Measurements from ENCODE around the gene SNHG17. TPM values are rescaled to one million over a fixed set of nuclear protein-coding genes. Genes with fewer than 3 reads are reported as not detected.
"Not testable (repeated sequence)": the region's sequence is repeated elsewhere in the genome, so short reads cannot be mapped to it uniquely, and the experiment has no call there.

SNHG17 gene
- total RNA-seq, 4 donors from 2014 or later, result 0.59 to 58.9 (median 9.3) TPM

DNA sequence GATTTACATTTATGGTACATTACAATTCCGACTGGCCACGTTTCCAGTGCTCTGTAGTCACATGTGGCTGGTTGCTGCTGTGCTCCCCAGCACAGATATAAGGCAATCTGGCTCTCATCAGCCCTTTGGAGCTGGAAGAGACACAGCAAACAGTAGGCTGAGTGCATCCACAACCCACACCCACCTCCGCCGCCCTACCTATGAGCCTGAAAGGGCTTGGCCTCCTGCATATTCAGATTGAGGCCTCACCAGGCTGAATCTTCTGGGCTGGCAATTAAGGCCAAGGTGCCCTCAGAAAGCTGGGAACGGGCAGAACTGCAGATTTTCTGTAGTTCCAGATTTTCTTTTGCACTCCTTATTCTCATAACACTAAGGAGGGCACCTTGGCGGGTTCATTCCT, 2.7 kb upstream of the SNHG17 start:
- H3K36me3 ChIP-seq, result no peaks in the 10 kb centered on the region
- intact Hi-C loops (cut with DNase I; ENCODE audit: low total_unique reads), result no loop called here
- H3K27ac ChIP-seq, result no peak overlapping the region
- H3K27me3 ChIP-seq, result no peaks in the 10 kb centered on the region
- DNase-seq, result no peak
- H3K4me1 ChIP-seq, result no peaks in the 10 kb centered on the region
- H3K9me3 ChIP-seq, result no peaks in the 10 kb centered on the region
- H3K4me3 ChIP-seq, result no peak overlapping the region
- TF ChIP-seq POLR2A (IDR thresholded peaks at IDR 0.05), result no peak
- TF ChIP-seq, protein P1, sequence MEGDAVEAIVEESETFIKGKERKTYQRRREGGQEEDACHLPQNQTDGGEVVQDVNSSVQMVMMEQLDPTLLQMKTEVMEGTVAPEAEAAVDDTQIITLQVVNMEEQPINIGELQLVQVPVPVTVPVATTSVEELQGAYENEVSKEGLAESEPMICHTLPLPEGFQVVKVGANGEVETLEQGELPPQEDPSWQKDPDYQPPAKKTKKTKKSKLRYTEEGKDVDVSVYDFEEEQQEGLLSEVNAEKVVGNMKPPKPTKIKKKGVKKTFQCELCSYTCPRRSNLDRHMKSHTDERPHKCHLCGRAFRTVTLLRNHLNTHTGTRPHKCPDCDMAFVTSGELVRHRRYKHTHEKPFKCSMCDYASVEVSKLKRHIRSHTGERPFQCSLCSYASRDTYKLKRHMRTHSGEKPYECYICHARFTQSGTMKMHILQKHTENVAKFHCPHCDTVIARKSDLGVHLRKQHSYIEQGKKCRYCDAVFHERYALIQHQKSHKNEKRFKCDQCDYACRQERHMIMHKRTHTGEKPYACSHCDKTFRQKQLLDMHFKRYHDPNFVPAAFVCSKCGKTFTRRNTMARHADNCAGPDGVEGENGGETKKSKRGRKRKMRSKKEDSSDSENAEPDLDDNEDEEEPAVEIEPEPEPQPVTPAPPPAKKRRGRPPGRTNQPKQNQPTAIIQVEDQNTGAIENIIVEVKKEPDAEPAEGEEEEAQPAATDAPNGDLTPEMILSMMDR (IDR thresholded peaks at IDR 0.05), result no peak

DNA sequence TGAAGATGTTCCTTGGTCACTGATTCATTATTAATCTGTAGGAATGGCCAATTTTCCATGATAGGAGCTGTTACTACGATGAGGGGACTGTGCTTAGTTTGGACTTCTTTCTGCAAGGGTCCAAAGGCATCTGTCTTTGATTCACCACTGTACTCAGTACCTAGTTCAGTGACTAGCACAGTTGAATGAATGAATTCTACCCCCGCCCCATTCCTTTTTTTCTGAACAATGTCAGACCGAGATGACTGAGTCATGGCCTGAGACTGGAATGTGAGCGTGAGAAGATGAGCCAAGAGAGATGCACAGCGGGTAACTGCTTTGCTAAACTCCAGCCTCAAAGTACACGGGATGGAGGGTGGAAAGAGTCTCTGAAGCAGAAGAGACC, 419 bp upstream of the SNHG17 start:
- intact Hi-C loops (cut with DNase I; ENCODE audit: low total_unique reads), result no loop called here
- DNase-seq, result no peak
- H3K36me3 ChIP-seq, result no peaks in the 10 kb centered on the region
- no peak overlapping the region for H3K27ac ChIP-seq
- no peak for TF ChIP-seq POLR2A (IDR thresholded peaks at IDR 0.05)
- TF ChIP-seq, protein P1 (IDR thresholded peaks at IDR 0.05), result no peak
- no peaks in the 10 kb centered on the region for H3K27me3 ChIP-seq
- H3K4me3 ChIP-seq, result no peak overlapping the region
- no peaks in the 10 kb centered on the region for H3K4me1 ChIP-seq
- H3K9me3 ChIP-seq, result peaks cover 0 to 4% of the 10 kb centered on the region in 2 donors

DNA sequence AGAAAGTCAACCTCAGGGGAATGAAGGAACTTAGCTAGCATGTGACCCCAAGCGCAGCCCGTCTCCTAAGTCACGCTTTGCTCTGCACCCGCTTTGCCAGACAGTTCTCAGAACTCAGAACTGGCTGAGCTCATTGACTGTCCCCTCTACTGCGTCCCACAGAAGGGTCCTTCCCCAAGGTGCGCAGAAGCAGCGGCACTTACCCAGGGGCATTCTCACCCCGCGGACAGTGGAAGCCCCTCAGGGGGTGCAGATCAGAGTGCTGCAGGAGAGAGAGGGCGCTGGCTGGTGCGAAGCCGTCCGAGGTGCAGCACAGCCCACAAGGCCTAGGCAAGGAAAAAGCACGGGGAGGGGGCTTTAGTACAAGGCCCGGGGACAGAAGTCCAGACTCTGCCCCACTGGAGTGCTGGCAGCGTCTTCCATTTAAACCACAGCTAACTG, 807 bp downstream of the SNHG17 start:
- TF ChIP-seq, protein P1 (IDR thresholded peaks at IDR 0.05), result no peak
- no peak for TF ChIP-seq POLR2A (IDR thresholded peaks at IDR 0.05)
- Histone ChIP-seq H3K36me3 (no peaks in the 10 kb centered on the region), H3K27me3 (no peaks in the 10 kb centered on the region), H3K9me3 (peaks cover 0 to 4% of the 10 kb centered on the region in 2 donors), H3K27ac (peak overlapping the region; percentile 72), H3K4me3 (peak overlapping the region; percentile 65 to 69), H3K4me1 (no peaks in the 10 kb centered on the region)
- intact Hi-C loops (cut with DNase I; ENCODE audit: low total_unique reads), result no loop called here
- no peak for DNase-seq

DNA sequence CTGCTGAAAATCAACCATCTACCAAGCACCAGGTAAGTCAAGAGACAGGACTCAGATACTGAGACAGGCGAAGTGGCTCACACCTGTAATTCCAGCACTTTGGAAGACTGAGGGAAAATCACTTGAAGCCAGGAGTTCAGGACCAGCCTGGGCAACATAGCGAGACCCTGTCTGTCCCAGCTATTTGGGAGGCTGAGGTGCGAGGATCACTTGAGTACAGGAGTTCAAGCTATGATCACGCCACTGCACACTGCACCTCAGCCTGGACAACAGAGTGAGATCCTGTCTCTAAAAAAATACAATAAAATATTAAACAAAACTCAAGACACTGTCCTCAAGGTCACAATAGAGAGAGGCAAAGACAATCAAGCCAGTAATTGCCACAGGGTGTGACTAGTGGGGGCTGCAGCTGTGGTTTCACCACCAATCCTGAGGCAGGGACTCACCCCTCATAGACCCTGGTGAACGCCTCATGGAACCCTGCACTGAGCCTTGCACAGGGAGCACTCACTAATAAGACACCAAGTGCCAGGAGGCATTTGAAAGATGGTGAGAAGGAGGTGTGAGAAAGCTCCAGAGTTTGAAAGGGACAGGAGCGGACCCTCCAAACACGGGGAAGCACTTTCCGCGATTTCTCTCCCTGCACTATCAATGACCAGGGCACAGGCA, 1.7 kb downstream of the SNHG17 start:
- no peaks in the 10 kb centered on the region for H3K4me1 ChIP-seq
- TF ChIP-seq POLR2A (IDR thresholded peaks at IDR 0.05), result no peak
- TF ChIP-seq, protein P1 (IDR thresholded peaks at IDR 0.05), result no peak
- peaks cover 0 to 4% of the 10 kb centered on the region in 2 donors for H3K9me3 ChIP-seq
- intact Hi-C loops (cut with DNase I; ENCODE audit: low total_unique reads), result no loop called here
- no peak overlapping the region for H3K27ac ChIP-seq
- H3K4me3 ChIP-seq, result no peak overlapping the region
- H3K36me3 ChIP-seq, result no peaks in the 10 kb centered on the region
- no peak for DNase-seq
- H3K27me3 ChIP-seq, result no peaks in the 10 kb centered on the region

DNA sequence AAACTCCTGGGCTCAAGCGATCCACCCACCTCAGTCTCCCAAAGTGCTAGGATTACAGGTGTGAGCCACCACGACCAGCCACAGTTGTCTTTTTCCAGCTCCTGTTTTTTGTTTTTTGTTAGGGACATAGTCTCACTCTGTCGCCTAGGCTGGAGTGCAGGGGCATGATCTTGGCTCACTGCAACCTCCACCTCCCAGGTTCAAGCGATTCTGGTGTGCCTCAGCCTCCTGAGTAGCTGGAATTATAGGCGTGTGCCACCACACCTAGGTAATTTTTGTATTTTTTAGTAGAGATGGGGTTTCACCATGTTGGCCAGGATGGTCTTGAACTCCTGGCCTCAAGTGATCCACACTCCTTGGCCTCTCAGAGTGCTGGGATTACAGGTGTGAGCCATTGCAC, 2.3 kb downstream of the SNHG17 start:
- H3K36me3 ChIP-seq; H3K4me3 ChIP-seq; H3K4me1 ChIP-seq; intact Hi-C loops (cut with DNase I; ENCODE audit: low total_unique reads); H3K27ac ChIP-seq; H3K27me3 ChIP-seq; H3K9me3 ChIP-seq; DNase-seq: not testable (repeated sequence)

Data from uterus (tissue), 4 donors.